Measurements from ENCODE around the gene SEPTIN2. TPM values are rescaled to one million over a fixed set of nuclear protein-coding genes. Genes with fewer than 3 reads are reported as not detected.
"Not testable (repeated sequence)": the region's sequence is repeated elsewhere in the genome, so short reads cannot be mapped to it uniquely, and the experiment has no call there.

Gene SEPTIN2
- total RNA-seq, 1 donor: 218 TPM

GRCh38 chr2:241316825-241317224, 1.1 kb downstream of the SEPTIN2 start:
- H3K4me3 ChIP-seq (ENCODE audit: low read length): peak overlapping the region; percentile 75
- H3K9me3 ChIP-seq (ENCODE audit: low read depth, low read length): no peaks in the 10 kb centered on the region

GRCh38 chr2:241317391-241317790, 1.7 kb downstream of the SEPTIN2 start:
- no peaks in the 10 kb centered on the region for H3K27me3 ChIP-seq (ENCODE audit: insufficient read depth, low read length)
- H3K9me3 ChIP-seq (ENCODE audit: low read depth, low read length): no peaks in the 10 kb centered on the region
- peak overlapping the region; percentile 75 for H3K4me3 ChIP-seq (ENCODE audit: low read length)
- H3K4me1 ChIP-seq (ENCODE audit: insufficient read depth, low read length): peaks cover 60% of the 10 kb centered on the region

More at GRCh38 chr2:241316825-241317224, 1.1 kb downstream of the SEPTIN2 start:
- Histone ChIP-seq H3K4me1 (ENCODE audit: insufficient read depth, low read length) (peaks cover 55% of the 10 kb centered on the region), H3K27me3 (ENCODE audit: insufficient read depth, low read length) (no peaks in the 10 kb centered on the region)

GRCh38 chr2:241318830-241319229, 3.1 kb downstream of the SEPTIN2 start:
- not testable (repeated sequence) for H3K4me3 ChIP-seq (ENCODE audit: low read length); H3K27me3 ChIP-seq (ENCODE audit: insufficient read depth, low read length); H3K9me3 ChIP-seq (ENCODE audit: low read depth, low read length)
- peaks cover 62% of the 10 kb centered on the region for H3K4me1 ChIP-seq (ENCODE audit: insufficient read depth, low read length)

- no peaks in the 10 kb centered on the region for H3K27me3 ChIP-seq (ENCODE audit: insufficient read depth, low read length)
- H3K4me1 ChIP-seq (ENCODE audit: insufficient read depth, low read length): peaks cover 68% of the 10 kb centered on the region
- H3K4me3 ChIP-seq (ENCODE audit: low read length): no peak overlapping the region
- no peaks in the 10 kb centered on the region for H3K9me3 ChIP-seq (ENCODE audit: low read depth, low read length)
Observed at GRCh38 chr2:241320394-241320793, 4.7 kb downstream of the SEPTIN2 start.

GRCh38 chr2:241321033-241321432, 5.3 kb downstream of the SEPTIN2 start:
- no peak overlapping the region for H3K4me3 ChIP-seq (ENCODE audit: low read length)
- H3K27me3 ChIP-seq (ENCODE audit: insufficient read depth, low read length): no peaks in the 10 kb centered on the region
- no peaks in the 10 kb centered on the region for H3K9me3 ChIP-seq (ENCODE audit: low read depth, low read length)
- peaks cover 68% of the 10 kb centered on the region for H3K4me1 ChIP-seq (ENCODE audit: insufficient read depth, low read length)

- H3K27me3 ChIP-seq (ENCODE audit: insufficient read depth, low read length): no peaks in the 10 kb centered on the region
- peaks cover 62% of the 10 kb centered on the region for H3K4me1 ChIP-seq (ENCODE audit: insufficient read depth, low read length)
- no peak overlapping the region for H3K4me3 ChIP-seq (ENCODE audit: low read length)
- no peaks in the 10 kb centered on the region for H3K9me3 ChIP-seq (ENCODE audit: low read depth, low read length)
Observed at GRCh38 chr2:241321886-241322285, 6.2 kb downstream of the SEPTIN2 start.

GRCh38 chr2:241323778-241324177, 8.1 kb downstream of the SEPTIN2 start:
- peaks cover 44% of the 10 kb centered on the region for H3K4me1 ChIP-seq (ENCODE audit: insufficient read depth, low read length)
- no peaks in the 10 kb centered on the region for H3K9me3 ChIP-seq (ENCODE audit: low read depth, low read length)
- no peak overlapping the region for H3K4me3 ChIP-seq (ENCODE audit: low read length)
- no peaks in the 10 kb centered on the region for H3K27me3 ChIP-seq (ENCODE audit: insufficient read depth, low read length)

- Histone ChIP-seq H3K9me3 (ENCODE audit: low read depth, low read length) (no peaks in the 10 kb centered on the region), H3K27me3 (ENCODE audit: insufficient read depth, low read length) (no peaks in the 10 kb centered on the region), H3K4me3 (ENCODE audit: low read length) (no peak overlapping the region), H3K4me1 (ENCODE audit: insufficient read depth, low read length) (peaks cover 36% of the 10 kb centered on the region)
Observed at GRCh38 chr2:241324775-241325174, 9.1 kb downstream of the SEPTIN2 start.

GRCh38 chr2:241325257-241325656, 9.5 kb downstream of the SEPTIN2 start:
- peaks cover 35% of the 10 kb centered on the region for H3K4me1 ChIP-seq (ENCODE audit: insufficient read depth, low read length)
- no peaks in the 10 kb centered on the region for H3K27me3 ChIP-seq (ENCODE audit: insufficient read depth, low read length)
- no peaks in the 10 kb centered on the region for H3K9me3 ChIP-seq (ENCODE audit: low read depth, low read length)
- H3K4me3 ChIP-seq (ENCODE audit: low read length): no peak overlapping the region

GRCh38 chr2:241329669-241330615, 14.2 kb downstream of the SEPTIN2 start:
- peaks cover 4% of the 10 kb centered on the region for H3K4me1 ChIP-seq (ENCODE audit: insufficient read depth, low read length)
- no peaks in the 10 kb centered on the region for H3K27me3 ChIP-seq (ENCODE audit: insufficient read depth, low read length)
- no peak overlapping the region for H3K4me3 ChIP-seq (ENCODE audit: low read length)
- H3K9me3 ChIP-seq (ENCODE audit: low read depth, low read length): no peaks in the 10 kb centered on the region

- Histone ChIP-seq H3K27me3 (ENCODE audit: insufficient read depth, low read length) (no peaks in the 10 kb centered on the region), H3K4me3 (ENCODE audit: low read length) (no peak overlapping the region), H3K4me1 (ENCODE audit: insufficient read depth, low read length) (no peaks in the 10 kb centered on the region)
Observed at GRCh38 chr2:241330616-241330981, 14.9 kb downstream of the SEPTIN2 start.

GRCh38 chr2:241334813-241335212, 19.1 kb downstream of the SEPTIN2 start:
- Histone ChIP-seq H3K9me3 (ENCODE audit: low read depth, low read length) (no peaks in the 10 kb centered on the region), H3K4me1 (ENCODE audit: insufficient read depth, low read length) (peaks cover 9% of the 10 kb centered on the region), H3K27me3 (ENCODE audit: insufficient read depth, low read length) (no peaks in the 10 kb centered on the region), H3K4me3 (ENCODE audit: low read length) (no peak overlapping the region)

More at GRCh38 chr2:241330616-241330981, 14.9 kb downstream of the SEPTIN2 start:
- H3K9me3 ChIP-seq (ENCODE audit: low read depth, low read length): no peaks in the 10 kb centered on the region

- Histone ChIP-seq H3K4me1 (ENCODE audit: insufficient read depth, low read length) (peaks cover 14% of the 10 kb centered on the region), H3K27me3 (ENCODE audit: insufficient read depth, low read length) (no peaks in the 10 kb centered on the region), H3K9me3 (ENCODE audit: low read depth, low read length) (no peaks in the 10 kb centered on the region), H3K4me3 (ENCODE audit: low read length) (no peak overlapping the region)
Observed at GRCh38 chr2:241339839-241340630, 24.3 kb downstream of the SEPTIN2 start.

GRCh38 chr2:241340631-241341163, 25.0 kb downstream of the SEPTIN2 start:
- Histone ChIP-seq H3K27me3 (ENCODE audit: insufficient read depth, low read length) (no peaks in the 10 kb centered on the region), H3K4me1 (ENCODE audit: insufficient read depth, low read length) (peaks cover 14% of the 10 kb centered on the region), H3K4me3 (ENCODE audit: low read length) (no peak overlapping the region), H3K9me3 (ENCODE audit: low read depth, low read length) (no peaks in the 10 kb centered on the region)

Measured in mononuclear cell (primary cell).